NB4 (cell line): ENCODE results near the gene NABP2.
"Not testable (repeated sequence)": the region's sequence is repeated elsewhere in the genome, so short reads cannot be mapped to it uniquely, and the experiment has no call there.

Experiments
- DNase-seq: peaks from one replicate; pipeline ENCODE4 v3.0.0; 2010; ENCODE audit warnings: low read depth
- H3K4me3 ChIP-seq: one replicate; pipeline ENCODE4 v1.5.1; 2011; ENCODE audit warnings: mild to moderate bottlenecking, low read depth, low read length, moderate library complexity
- MYC ChIP-seq: IDR thresholded peaks from 2 replicates; pipeline ENCODE4 v1.6.1; 2011; ENCODE audit warnings: low read depth, low read length
- POLR2A ChIP-seq: IDR thresholded peaks from 2 replicates; pipeline ENCODE4 v1.6.1; 2011; ENCODE audit warnings: mild to moderate bottlenecking; ENCODE audit not compliant: insufficient read length; ENCODE audit errors: extremely low read depth
- TF ChIP-seq, protein P1 (sequence below): IDR thresholded peaks from 2 replicates; pipeline ENCODE4 v1.6.1; 2011; ENCODE audit warnings: low read depth, low read length
- TF ChIP-seq, protein P2 (sequence below): IDR thresholded peaks from one replicate; pipeline ENCODE4 v1.5.1; 2012; ENCODE audit warnings: low read depth, low read length

NABP2 gene

DNA sequence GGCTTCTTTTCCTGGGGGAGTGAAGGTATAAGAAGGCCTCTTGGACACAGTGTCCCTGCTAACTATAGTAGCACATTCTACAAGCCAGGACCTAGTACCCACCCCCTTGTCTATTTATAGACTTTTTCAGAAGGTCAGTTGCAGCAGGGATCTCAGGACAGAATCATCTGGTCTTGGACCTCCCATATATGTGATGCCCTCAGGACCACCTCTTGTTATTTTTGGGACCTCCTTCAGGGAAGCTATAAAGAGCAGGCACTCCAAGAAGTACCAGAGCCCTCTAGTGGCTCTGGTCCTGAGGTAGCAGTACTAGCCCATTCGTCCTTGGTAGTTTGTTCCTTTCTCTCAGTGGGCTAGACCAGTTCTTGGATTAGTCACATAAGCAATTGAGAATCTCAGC, 46.9 kb downstream of the NABP2 start:
- DNase-seq: peak; percentile 52
- no peak overlapping the region for H3K4me3 ChIP-seq
- TF ChIP-seq, protein P1, sequence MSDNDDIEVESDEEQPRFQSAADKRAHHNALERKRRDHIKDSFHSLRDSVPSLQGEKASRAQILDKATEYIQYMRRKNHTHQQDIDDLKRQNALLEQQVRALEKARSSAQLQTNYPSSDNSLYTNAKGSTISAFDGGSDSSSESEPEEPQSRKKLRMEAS: no peak
- TF ChIP-seq POLR2A (no peak), MYC (no peak)
- TF ChIP-seq, protein P2, sequence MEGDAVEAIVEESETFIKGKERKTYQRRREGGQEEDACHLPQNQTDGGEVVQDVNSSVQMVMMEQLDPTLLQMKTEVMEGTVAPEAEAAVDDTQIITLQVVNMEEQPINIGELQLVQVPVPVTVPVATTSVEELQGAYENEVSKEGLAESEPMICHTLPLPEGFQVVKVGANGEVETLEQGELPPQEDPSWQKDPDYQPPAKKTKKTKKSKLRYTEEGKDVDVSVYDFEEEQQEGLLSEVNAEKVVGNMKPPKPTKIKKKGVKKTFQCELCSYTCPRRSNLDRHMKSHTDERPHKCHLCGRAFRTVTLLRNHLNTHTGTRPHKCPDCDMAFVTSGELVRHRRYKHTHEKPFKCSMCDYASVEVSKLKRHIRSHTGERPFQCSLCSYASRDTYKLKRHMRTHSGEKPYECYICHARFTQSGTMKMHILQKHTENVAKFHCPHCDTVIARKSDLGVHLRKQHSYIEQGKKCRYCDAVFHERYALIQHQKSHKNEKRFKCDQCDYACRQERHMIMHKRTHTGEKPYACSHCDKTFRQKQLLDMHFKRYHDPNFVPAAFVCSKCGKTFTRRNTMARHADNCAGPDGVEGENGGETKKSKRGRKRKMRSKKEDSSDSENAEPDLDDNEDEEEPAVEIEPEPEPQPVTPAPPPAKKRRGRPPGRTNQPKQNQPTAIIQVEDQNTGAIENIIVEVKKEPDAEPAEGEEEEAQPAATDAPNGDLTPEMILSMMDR: peak; percentile 69

DNA sequence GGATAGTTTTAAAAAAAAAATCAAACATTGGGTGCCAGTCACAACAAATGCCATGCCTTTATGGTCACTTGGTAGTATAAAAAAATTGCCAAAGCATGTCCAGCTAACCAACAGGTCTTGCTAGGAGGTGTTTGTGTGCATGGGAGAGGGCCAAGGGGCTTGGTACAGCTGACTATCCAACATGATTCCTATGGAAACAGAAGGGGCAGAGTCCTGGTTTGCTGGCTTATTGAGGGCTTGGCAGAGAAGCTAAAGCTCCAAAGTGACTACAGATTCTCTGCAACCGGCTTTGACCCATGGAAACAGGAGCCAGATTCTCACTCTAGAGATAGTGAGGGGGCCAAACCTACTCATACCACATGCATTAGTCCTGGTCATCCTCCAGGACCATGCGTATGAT, 48.3 kb downstream of the NABP2 start:
- DNase-seq, H3K4me3 ChIP-seq: not testable (repeated sequence)

DNA sequence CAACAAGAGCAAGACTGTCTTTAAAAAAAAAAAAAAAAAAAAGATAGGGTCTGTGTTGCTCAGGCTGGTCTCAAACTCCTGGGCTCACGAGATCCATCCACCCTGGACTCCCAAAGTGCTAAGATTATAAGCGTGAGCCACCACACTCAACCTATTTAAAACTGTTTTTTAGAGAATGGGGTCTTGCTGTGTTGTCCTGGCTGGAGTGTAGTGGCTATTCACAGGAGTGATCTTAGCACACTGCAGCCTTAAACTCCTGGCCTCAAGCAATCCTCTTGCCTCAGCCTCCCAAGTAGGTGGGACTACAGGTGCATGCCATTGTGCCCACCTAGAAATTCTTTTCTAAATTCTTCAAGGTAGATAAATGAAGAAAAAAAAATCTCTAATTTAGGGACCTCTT, 50.2 kb downstream of the NABP2 start:
- TF ChIP-seq POLR2A: no peak
- no peak for TF ChIP-seq MYC
- TF ChIP-seq, protein P2: no peak
- TF ChIP-seq, protein P1: no peak
- DNase-seq: no peak
- H3K4me3 ChIP-seq: no peak overlapping the region

DNA sequence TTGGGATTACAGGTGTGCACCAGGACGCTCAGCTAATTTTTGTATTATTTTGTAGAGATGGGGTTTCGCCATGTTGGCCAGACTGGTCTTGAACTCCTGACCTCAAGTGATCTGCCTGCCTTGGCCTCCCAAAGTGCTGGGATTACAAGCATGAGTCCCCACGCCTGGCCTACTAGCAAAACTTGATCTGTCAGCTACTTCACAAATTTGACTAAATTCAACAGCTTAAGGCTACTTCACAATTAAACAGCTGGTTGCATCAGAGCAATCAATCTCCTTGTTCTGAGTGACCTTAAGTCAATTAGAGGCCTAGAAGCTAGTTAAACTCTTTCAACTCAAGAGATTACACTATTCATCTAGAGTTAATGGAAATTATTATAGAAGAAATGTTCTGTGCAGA, 54.8 kb downstream of the NABP2 start:
- no peak overlapping the region for H3K4me3 ChIP-seq
- no peak for TF ChIP-seq MYC
- TF ChIP-seq, protein P1: no peak
- no peak for TF ChIP-seq POLR2A
- TF ChIP-seq, protein P2: no peak
- no peak for DNase-seq
